Measurements from ENCODE around the gene BAG2. TPM values are rescaled to one million over a fixed set of nuclear protein-coding genes. Genes with fewer than 3 reads are reported as not detected.

Gene BAG2
- total and polyA plus RNA-seq, 2 of the 4 experiments (the other 2 are of a cell fraction) = 8.1 to 10.0 TPM

GRCh38 chr6:57183336-57183735, 11.2 kb downstream of the BAG2 start:
- H3K18ac ChIP-seq (ENCODE audit: low read depth, low read length) = peak overlapping the region; percentile 51; the same call in 1 of the 2 replicates
- H4K5ac ChIP-seq (ENCODE audit: low read depth, low read length) = peak overlapping the region; percentile 15; the same call in 1 of the 2 replicates
- H3K79me1 ChIP-seq (ENCODE audit: low read depth in 1 of 2, low read length in 2 of 2) = peaks cover 10 to 47% of the 10 kb centered on the region in 2 experiments; a peak in 3 of 4 replicates
- in situ Hi-C loops (cut with MboI; ENCODE audit: low sequenced_read_pairs) (loop anchor here (5.0 to 10.0 kb wide), 2 partner anchors 134 to 279 kb away; partner anchors contain the start of gene PRIM2), intact Hi-C loops (cut with micrococcal nuclease) (loop anchor here (2.0 kb wide), 1 partner anchor 133 kb away; the partner anchor contains the start of gene PRIM2), dilution Hi-C loops (cut with HindIII; ENCODE audit: low sequenced_read_pairs, unreplicated experiment) (no loop called here)
- H2BK5ac ChIP-seq (ENCODE audit: low read depth, low read length, poor library complexity, severe bottlenecking) = peak overlapping the region; percentile 62
- H2BK120ac ChIP-seq (ENCODE audit: low read depth, low read length) = no peak overlapping the region
- H3K4ac ChIP-seq (ENCODE audit: low read depth, low read length) = peak overlapping the region; percentile 60; the same call in 1 of the 2 replicates
- CTCF ChIA-PET = interaction anchor here (1.0 kb wide), 1 partner anchor 83 kb away, joined by 3 read pairs; no protein-coding TSS in a partner anchor
- no peak overlapping the region for H4K91ac ChIP-seq (ENCODE audit: insufficient read depth, low read depth, low read length)
- no peak overlapping the region for H2AK5ac ChIP-seq (ENCODE audit: low read depth, low read length)
- H3K36me3 ChIP-seq (ENCODE audit: control insufficient read depth, insufficient read depth, low read length) = peaks cover 27% of the 10 kb centered on the region
- H3K23ac ChIP-seq (ENCODE audit: low read depth, low read length) = peak overlapping the region; percentile 79; the same call in 1 of the 2 replicates
- H2AFZ ChIP-seq (replicated peaks; ENCODE audit: low read length, poor library complexity) = no peak overlapping the region
- 83% methylated on average over 1 of the region's 2 CpGs; no CpG with 5 or more reads in 1 of the 2 experiments for WGBS, 2 experiments (ENCODE audit: extremely low coverage in 2 of 2, insufficient read length in 1 of 2)
- no peak overlapping the region for H2AK9ac ChIP-seq (replicated peaks; ENCODE audit: low read depth, low read length, poor library complexity)
- peaks cover 16% of the 10 kb centered on the region for H3K4me1 ChIP-seq (ENCODE audit: control insufficient read depth, insufficient read depth, low read length)
- no peak overlapping the region; the same call in 1 of the 2 replicates for H3K4me2 ChIP-seq (ENCODE audit: low read depth, low read length)
- peak overlapping the region; percentile 55; the same call in 1 of the 2 replicates for H3K14ac ChIP-seq (replicated peaks; ENCODE audit: low read depth, low read length)
- peaks cover 8% of the 10 kb centered on the region; the same call in 1 of the 2 replicates for H3K9me1 ChIP-seq (ENCODE audit: insufficient read depth, low read length)
- H3K27me3 ChIP-seq (ENCODE audit: control insufficient read depth, insufficient read depth, low read length) = no peaks in the 10 kb centered on the region
- BruUV-seq (replicated peaks) = no TSS peak
- no peak for TF ChIP-seq USF2 (IDR thresholded peaks at IDR 0.05; ENCODE audit: low read depth, low read length)
- no peak for TF ChIP-seq MXI1 (IDR thresholded peaks at IDR 0.05; ENCODE audit: borderline replicate concordance, low read depth, low read length)
- TF ChIP-seq FOS (IDR thresholded peaks at IDR 0.05; ENCODE audit: low read depth, low read length) = no peak
- no peak for TF ChIP-seq ELK1 (IDR thresholded peaks at IDR 0.05; ENCODE audit: borderline replicate concordance, low read depth, low read length)
- no peak for TF ChIP-seq MAZ (IDR thresholded peaks at IDR 0.05; ENCODE audit: borderline replicate concordance, low read depth, low read length)
- TF ChIP-seq CTCF (conservative IDR thresholded peaks at IDR 0.05; ENCODE audit: low read depth, low read length) = no peak
- no peak for TF ChIP-seq MAFK (IDR thresholded peaks at IDR 0.05; ENCODE audit: low read depth, low read length)
- no peak for TF ChIP-seq RCOR1 (IDR thresholded peaks at IDR 0.05; ENCODE audit: insufficient replicate concordance, low read length)
- TF ChIP-seq SMC3 (IDR thresholded peaks at IDR 0.05; ENCODE audit: low read depth, low read length) = no peak
- no peak for TF ChIP-seq BHLHE40 (IDR thresholded peaks at IDR 0.05; ENCODE audit: low read depth, low read length)
- TF ChIP-seq CEBPB (IDR thresholded peaks at IDR 0.05; ENCODE audit: low read depth, low read length) = no peak
- TF ChIP-seq CHD1 (IDR thresholded peaks at IDR 0.05; ENCODE audit: low read depth, low read length) = no peak
- TF ChIP-seq RAD21 (IDR thresholded peaks at IDR 0.05; ENCODE audit: low read length) = no peak
- TF ChIP-seq POLR2A (IDR thresholded peaks at IDR 0.05; ENCODE audit: low read depth, low read length) = no peak
- TF ChIP-seq RFX5 (IDR thresholded peaks at IDR 0.05; ENCODE audit: low read depth, low read length) = no peak
- TF ChIP-seq NFE2L2 (IDR thresholded peaks at IDR 0.05; ENCODE audit: low read depth, low read length) = no peak
- H3K9ac ChIP-seq (ENCODE audit: low read depth, low read length) = no peak overlapping the region
- peak; percentile 38 for DNase-seq
- no peak overlapping the region for H2BK15ac ChIP-seq (ENCODE audit: low read depth, low read length)
- H4K8ac ChIP-seq (ENCODE audit: low read depth in 2 of 2, low read length in 2 of 2) = peak overlapping the region in 1 of 2 experiments; percentile 27; a peak in 1 of 4 replicates
- no peak overlapping the region for H2BK20ac ChIP-seq (ENCODE audit: low read depth, low read length)
- H4K20me1 ChIP-seq (ENCODE audit: insufficient read depth, low read length) = peaks cover 35% of the 10 kb centered on the region
- ATAC-seq (ENCODE audit: low read depth) = no peak; the same call in 1 of the 2 replicates
- no peaks in the 10 kb centered on the region for H3K9me3 ChIP-seq (ENCODE audit: control insufficient read depth, insufficient read depth, low read length)
- no peak overlapping the region for H3K4me3 ChIP-seq (ENCODE audit: insufficient read depth, low read depth, low read length)
- H3K27ac ChIP-seq (ENCODE audit: insufficient read depth, low read length) = peak overlapping the region; percentile 15; the same call in 1 of the 2 replicates
- POLR2A ChIA-PET (ENCODE audit: unreplicated experiment) = no interaction called here
- H3K56ac ChIP-seq (ENCODE audit: extremely low read depth, insufficient read depth, low read length) = no peak overlapping the region
